Left lobe of liver (tissue), 2 donors: Measurements from ENCODE around the gene ALG11. TPM values are rescaled to one million over a fixed set of nuclear protein-coding genes. Genes with fewer than 3 reads are reported as not detected.

Source experiments
- ATAC-seq: fragments of 200-7000 bp; cut with Tn5 transposase; one replicate; pipeline ENCODE4 v1.9.1; 2020; ENCODE audit warnings: mild to moderate bottlenecking, moderate library complexity
- DNase-seq: peaks from one replicate; pipeline ENCODE4 v3.0.0-alpha.2; 2020; ENCODE audit warnings: low spot score
- total RNA-seq: library from RNA; stranded (reverse); gene quantifications from one replicate; pipeline ENCODE4 v1.2.1, GENCODE V29; 2021
- donor health status: DM: no; HTN: no; CAD: no; lungs with moderate emphysema.
- donor health status: DM: no; HTN: yes; CAD: no.

Gene ALG11
- total RNA-seq, 1 donor from 2014 or later = 25.4 TPM

DNA sequence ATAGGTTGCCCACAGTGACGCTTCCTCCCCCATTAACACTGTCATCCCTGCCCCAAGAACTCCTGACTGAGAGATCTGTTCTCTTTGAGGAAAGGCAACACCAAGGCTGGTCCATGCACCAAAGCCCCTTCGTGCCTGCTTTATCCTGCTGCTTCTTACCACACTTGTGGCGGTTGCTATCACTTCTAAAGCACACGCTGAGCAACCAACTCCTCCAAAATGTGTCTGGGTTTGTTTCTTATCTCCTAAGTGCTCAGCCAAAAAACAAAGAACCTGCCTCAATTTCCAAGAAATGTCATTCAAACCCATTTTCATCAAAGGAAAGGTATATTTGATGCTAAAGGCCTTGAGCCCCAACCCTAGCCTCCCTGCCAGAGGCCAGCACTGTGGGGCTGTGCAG, 15.6 kb upstream of the ALG11 start:
- no peak for DNase-seq
- ATAC-seq = no peak

DNA sequence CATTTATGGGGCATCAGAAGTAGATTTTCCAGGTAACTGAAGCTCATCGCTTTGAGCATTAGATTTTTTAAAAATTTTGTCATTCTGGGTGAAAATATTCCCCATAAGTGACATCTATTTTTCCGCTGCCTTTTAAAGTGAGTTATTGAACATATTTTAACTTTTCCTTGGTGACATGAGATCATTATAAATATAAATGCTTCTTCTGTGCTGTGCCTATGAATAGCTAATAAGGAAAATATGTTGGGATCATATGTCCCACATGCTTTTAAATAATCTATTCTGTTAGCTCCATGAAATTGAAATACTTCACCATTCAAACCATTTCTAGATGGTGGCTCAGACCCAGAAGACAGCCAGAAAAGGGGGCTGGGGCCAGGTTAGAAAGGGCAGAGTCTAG, 15.0 kb upstream of the ALG11 start:
- no peak for DNase-seq
- ATAC-seq = no peak

DNA sequence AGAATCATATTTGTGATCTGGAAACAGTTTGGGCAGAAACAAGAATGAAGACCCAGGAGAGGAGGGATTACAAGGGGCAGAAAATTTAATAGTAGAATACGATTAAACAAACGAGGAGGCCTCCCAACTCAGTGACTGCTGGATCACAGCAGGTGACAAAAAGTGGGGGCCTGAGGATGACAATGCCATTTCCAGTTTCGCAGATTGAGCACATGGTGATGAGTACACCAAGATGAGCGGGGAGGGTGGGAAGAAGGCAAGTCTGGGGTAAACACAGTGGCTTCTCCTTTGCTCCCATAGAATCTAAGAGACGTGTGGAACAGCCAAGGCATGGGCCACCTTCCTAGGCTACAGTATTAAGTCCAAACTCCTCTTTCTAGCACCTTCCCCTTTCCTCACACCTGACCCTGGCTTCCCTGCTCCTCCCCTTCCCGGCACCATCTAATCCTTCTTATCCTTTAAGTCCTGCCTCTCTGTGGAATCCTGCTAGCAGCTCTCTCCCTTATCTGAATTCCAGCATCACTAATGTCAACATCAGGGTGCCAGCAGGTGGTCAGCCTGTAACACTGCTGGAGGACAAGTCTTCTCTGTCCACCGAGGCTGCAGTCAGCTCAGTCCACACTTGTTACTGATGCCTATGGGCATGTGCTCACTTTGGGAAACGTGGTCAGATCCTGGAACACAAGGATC, 14.4 kb upstream of the ALG11 start:
- DNase-seq = no peak
- ATAC-seq = no peak

DNA sequence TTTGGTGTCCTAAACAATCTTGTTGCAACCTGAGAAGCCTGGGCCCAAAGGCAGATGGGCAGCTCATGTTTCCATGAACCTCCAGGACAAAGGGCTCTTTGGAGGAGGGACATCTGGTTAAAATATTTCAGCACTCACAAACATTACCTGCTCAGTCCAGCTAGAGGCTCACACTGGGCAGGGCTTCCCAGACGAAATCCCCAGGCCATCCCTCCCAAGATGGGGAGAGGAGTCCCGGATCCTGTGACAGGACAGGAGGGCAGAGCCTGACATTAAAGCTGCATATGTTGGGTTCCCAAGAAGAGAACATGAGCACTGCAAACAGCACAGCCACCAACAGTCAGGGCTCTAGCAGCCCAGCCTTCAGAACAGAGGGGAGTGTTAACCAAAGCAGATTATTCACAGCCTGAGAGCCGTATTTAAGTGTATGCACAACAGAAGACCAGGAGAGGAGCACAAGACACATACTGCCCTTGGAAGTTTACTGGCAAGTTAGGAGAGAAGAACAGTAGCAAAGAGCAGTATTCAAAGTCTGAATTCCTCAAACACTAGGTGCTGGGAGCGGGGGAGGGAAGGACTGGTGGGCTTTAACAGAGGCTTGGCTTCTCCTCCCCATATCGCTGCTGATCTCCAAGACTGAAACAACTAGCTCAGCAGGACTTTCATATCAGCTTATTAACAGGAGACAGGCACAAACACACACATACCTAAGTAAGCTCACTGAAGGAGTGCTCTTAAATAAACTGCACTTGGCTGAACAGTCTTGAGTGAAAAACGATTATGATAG, 13.3 kb upstream of the ALG11 start:
- ATAC-seq = peak; percentile 60
- DNase-seq = peak; percentile 71

DNA sequence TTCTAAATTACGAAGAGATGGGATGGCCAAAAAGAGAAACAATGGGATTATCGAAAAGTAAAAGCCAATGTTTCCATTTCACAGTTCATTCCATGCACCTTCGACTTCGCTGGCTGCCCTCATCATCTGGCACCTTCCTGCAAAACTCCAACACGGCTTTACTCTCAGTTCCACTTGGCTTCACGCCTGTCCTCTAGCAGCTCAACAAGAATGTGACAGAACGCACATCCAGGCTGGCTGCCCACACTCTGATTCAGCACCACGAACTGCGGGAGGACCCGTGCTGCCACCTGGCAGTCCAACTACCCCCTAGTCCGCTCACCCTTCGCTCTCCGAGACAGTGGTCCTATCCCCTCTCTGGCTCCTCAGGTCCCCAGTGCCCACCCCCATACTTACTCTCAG, 12.7 kb upstream of the ALG11 start:
- DNase-seq (peak; percentile 93), ATAC-seq (peak; percentile 69)

DNA sequence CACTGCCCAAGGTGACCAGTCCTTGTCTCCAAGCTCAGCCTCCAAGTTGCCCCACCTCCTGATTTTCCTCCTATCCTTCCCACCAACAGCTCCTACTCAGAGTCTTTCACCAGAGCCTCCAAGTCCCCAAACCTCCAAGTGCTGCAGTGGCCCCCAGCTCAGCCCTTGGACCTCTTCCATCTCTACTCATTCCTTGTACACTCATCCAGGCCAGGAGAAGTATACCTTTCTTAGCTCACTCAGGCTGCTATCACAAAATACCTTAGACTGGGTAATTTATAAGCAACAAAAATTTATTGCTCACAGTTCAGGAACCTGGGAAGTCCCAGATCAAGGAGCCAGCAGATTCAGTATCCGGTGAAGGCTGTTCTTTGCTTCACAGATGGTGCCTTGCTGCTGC, 12.3 kb upstream of the ALG11 start:
- ATAC-seq (no peak), DNase-seq (no peak)

DNA sequence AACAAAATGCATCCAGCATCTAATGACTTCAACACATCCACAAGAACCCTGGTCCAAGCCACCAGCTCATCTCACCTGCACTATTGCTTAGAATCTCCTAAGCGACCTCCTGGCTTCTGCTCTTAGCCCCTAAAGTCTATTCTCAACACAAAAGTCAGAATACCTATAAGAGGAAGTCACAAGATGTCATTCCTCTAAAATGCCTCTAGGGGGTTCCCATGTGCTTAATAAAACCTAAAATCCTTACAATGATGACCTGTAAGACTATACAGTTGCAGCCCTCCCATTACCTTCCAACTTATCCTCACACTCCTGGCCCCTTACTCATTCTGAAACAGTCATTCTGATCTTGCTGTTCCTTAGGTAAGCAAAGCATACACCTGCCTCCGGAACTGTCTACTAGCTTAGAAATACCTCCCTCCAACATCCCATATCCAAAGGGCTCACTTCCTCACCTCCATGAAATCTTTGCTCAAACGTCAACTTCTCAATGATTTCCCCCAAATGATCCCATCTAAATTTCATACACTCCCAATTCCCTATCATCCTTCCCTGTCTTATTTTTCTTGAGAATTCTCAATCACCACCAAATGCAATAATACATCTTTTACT, 11.0 kb upstream of the ALG11 start:
- no peak for DNase-seq

DNA sequence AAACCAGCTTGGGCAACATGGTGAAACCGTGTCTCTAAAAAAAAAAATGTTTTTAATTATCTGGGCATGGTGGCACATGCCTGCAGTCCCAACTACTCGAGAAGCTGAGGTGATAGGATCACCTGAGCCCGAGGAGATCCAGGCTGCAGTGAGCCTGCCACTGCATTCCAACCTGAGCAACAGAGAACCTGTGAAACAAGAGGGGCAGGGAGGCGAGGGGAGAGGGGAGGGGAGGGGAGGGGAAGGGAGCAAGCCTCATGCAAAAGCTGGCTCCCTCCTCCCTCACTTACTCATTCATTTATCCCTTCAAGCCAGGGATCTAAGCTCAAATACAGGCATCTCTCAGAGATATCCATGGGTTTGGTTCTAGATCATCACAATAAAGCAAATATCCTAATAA, 9.8 kb upstream of the ALG11 start:
- no peak for DNase-seq
- ATAC-seq = no peak

More for the DNA sequence above, 11.0 kb upstream of the ALG11 start:
- peak; percentile 34 for ATAC-seq

DNA sequence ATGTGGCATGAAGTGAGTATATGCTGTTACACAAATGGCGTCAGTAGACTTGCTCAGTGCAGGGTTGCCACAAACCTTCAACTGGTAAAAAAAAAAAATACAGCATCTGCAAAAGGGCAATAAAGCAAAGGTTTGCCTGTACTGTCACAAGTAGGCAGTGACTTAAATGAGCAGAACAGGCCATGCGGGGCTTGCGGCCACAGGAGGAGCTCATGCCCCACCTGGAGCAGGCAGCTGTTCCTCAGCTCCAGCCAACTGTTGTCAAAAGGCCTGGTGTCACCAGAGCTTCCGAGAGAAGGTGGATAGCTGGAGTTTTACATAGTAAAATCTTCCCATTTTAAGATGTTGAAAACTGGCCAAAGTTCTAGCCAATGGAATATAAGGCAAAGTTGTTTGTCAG, 8.7 kb upstream of the ALG11 start:
- DNase-seq (no peak), ATAC-seq (no peak)

DNA sequence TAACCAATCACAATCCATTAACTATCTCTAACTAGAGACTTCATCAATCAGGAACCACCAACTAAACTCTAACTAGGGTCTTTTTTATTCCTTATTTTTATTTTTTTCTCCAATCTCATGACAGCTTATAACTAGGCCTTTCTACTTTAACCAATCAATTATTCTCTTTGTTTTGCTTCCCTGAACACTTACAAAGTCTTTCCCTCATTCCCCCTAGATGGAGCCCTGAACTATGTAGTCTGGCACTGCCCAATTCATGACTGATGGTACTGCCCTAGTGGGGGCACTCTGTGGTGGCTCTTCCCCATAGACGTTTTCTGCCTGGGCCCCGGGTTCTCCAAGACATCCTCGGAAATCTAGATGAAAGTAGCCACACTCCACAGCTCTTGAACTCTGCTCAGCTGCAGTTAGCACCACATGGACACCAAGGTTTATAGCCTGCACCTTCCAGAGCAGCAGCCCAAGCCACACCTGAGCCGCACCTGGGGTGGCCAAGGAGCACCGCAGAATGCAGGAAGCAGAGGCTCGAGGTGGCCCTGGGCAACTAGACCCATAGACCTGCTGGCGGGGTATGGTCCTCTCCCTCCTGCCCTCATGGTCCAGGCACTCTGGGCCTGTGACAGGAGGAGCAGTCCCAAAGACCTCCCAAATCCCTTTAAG, 7.6 kb upstream of the ALG11 start:
- ATAC-seq = peak; percentile 49
- no peak for DNase-seq

DNA sequence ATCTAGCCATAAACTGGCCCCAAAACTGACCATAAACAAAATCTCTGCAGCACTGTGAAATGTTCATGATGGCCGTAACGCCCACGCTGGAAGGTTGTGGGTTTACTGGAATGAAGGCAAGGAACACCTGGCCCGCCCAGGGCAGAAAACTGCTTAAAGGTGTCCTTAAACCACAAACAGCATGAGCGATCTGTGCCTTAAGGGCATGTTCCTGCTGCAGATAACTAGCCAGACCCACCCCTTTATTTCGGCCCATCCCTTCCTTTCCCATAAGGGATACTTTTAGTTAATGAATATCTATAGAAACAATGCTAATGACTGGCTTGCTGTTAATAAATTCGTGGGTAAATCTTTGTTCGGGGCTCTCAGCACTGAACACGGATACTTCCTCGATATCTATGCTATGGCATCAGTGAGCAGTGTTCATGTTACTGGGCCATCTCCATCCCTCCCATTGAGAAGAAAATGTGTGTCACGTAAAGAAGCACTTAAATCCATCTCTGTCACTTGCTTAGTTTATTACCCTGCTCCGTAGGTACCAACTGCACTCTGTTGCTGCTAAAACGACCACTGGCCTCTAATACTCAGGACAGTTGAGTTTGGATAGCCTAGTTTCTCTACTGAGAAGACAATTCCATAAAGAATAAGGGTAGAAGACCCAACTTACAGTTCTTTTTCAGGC, 6.2 kb upstream of the ALG11 start:
- ATAC-seq (no peak), DNase-seq (no peak)

DNA sequence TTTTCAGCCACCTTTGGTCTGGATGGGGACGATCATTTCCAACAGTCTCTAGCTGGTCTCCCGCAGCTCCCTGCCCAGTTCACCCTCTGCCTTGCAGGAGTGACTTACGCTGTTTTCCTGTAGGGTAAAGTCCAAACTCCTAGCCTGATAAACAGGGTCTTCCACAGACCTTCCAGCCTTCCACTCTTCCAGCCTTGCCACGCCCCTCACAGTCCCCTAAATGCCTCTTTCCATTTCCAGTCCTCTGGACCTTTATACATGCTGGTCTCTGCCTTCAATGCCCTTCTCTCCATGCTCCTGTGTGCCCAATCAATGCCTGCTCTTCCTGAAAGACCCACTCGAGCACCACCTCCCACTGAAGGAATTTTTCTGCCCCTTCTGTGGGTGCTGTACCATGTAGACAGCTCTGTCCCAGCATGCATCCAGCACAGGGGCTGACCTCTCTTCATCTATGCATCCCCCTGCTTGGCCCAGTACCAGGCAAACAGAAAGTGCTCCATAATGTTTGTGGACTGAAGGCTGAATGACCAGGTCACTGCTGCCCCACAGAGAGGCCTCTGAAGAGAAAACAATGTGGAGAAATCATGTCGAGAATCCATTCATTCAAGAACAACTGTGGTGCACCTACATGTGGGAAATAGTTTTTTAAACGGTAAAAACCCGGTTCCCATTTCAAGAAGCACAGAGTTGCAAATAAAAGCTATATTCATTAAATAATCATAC, 5.5 kb upstream of the ALG11 start:
- ATAC-seq (peak; percentile 8), DNase-seq (no peak)

DNA sequence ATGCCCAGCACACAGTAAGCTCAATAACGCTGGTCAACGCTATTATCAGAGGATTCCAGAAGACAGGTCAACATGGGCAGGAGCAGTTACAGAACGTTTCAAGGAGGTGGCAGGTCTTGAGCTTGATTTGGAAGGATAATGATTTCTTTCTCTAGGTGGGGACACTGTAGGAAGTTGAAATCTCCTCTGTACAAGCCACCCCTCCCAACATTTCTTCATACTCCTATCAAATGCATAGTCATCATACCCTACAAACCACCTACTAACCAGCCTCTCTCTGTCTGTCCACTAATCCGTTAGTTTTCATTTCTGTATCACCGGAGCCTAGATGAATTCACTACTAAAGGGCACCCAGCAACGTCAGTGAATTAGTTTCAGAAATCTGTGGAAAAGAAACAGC, 2.3 kb upstream of the ALG11 start:
- ATAC-seq (no peak), DNase-seq (no peak)

DNA sequence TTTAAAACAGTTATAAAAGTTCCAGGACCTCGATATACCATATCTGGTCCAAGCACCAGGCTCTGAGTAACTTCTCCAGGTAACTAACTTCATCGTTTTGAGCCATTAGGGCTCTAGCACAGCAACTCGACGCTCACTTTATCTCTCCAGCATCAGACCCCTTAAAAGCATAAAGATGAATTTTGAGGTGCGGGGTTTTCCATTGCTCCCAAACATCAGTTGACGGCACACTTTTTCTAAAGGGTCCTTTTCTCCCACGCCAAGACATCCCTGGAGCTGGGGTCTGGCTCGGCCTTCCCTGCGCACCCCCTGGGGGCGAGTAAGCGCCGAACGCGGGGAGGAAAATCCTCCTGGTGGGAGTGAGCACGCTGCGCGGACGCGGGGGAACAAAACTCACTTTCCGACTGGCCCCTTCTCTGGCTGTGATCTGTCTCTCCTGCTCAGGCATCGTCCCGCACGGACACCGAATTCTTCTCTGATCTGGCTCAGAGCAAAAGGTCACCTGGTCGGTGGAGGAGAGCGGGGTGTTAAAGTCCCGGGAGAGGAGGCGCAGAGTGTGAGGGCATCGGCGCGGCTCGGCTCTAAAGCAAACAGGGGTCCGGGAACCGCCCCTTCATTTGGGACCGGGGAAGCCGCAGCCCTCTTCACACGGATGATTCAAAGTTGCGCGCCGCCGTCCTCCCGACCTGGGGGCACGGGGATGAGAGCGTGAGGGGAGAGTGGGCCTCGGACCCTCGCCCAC, 1.1 kb upstream of the ALG11 start, which contains the start of gene ATP7B:
Gene ATP7B (minus strand): TSS at position 561 of the 742 bp plus-strand sequence. CDS start 113 bp downstream, at position 448.
- ATAC-seq (peak; percentile 57), DNase-seq (peak; percentile 65)

DNA sequence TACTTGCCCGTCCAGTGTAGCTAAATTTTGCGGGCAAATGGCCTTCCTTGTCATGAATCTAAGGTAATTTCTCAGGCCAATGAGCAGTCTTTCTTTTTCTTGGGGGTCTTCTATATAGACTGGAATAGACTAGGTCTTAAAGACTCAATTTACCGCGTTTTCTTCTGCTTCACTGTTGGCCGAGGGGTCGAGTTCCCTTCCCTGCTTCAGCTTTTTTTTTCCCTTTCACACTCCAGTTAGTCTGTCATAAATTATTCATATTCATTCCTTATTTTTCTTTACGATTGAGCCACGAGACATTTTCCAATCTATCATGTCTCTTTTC, 276 bp downstream of the ALG11 start:
- ATAC-seq = no peak
- DNase-seq = no peak

DNA sequence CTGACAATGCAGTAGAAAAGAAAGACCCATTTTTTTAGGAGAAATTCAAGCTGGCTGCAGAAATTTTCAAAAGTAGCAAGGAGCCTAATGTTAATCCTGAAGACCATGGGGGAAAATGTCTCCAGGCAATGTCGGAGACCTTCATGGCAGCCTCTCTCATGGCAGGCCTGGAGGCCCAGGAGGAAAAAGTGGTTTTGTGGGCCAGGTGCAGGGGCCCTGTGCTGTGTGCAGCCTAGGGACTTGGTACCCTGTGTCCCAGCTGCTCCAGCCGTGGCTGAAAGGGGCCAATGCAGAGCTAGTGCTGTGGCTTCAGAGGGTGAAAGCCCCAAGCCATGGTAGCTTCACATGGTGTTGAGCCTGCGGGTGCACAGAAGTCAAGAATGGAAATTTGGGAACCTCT, 4.1 kb downstream of the ALG11 start:
- ATAC-seq = no peak
- no peak for DNase-seq

DNA sequence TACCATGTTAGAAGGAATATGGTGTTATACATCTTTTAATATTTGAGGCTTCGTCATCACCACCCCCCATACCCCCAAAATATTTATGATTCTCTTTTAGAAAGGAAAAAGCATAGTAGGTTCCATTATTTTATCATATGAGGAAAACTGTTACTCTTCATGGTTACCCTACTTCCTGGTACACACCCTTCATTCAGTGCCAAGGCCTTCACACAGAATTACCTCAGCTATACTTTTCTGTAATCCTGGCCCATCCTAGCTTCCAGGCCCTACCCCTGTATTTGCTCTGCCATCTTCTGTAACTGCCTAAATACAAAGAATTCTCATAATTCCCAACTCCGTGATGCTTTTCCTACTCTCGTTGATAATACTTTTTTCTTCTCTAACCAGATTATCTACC, 8.0 kb downstream of the ALG11 start:
- ATAC-seq (no peak), DNase-seq (no peak)

DNA sequence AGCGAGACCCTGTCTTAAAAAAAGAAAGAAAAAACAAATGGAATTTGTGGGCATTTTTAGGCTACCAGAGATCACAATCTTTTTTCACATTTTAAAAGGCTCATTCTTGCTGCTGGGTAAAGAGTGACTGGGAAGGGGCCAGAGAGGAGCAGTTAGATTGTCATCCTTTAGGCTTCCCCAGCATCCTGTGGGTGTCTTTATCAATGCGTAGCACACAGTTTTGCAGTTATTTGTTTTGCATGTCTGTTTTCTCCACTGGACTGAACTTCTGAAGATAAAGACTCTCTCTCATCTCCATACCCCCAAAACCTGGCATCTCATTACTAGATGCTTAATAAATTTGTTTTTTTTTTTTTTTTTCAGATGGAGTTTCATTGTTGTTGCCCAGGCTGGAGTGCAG, 10.2 kb downstream of the ALG11 start:
- ATAC-seq (no peak), DNase-seq (no peak)

DNA sequence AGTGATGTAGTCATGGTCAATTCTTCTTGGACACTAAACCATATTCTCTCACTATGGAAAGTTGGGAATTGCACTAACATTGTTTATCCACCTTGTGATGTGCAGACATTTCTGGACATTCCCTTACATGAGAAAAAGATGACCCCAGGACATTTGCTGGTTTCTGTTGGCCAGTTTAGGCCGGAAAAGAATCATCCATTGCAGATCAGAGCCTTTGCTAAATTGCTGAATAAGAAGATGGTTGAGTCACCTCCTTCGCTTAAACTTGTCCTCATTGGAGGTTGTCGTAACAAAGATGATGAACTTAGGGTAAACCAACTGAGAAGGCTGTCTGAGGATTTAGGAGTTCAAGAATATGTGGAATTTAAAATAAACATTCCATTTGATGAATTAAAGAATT, 12.3 kb downstream of the ALG11 start, which contains the start of gene UTP14C:
Gene UTP14C (plus strand): TSS at position 211 of the 400 bp plus-strand sequence. CDS start 4,114 bp downstream, outside the sequence.
- ATAC-seq (no peak), DNase-seq (no peak)
